Kidney (tissue), 14 donors: ENCODE results near the gene SPI1. TPM values are rescaled to one million over a fixed set of nuclear protein-coding genes. Genes with fewer than 3 reads are reported as not detected.

Experiments
- DNase-seq, 5 donors: peaks; one replicate each; pipeline ENCODE4 v3.0.0-alpha.2; 2013 to 2020
- FAIRE-seq: peaks from 2 replicates; lab custom pipeline; 2012; peaks lifted over from hg19 to GRCh38; lab: Jason Lieb, UNC
- H3K27ac ChIP-seq, 2 donors: one replicate each; pipeline ENCODE4 v1.7.0; 2013; ENCODE audit warnings: low read depth in 2 of 2, low read length in 2 of 2, inconsistent platforms in 1 of 2
- H3K27me3 ChIP-seq: one replicate; pipeline ENCODE4 v1.7.1; 2013; ENCODE audit warnings: low read length, inconsistent platforms; ENCODE audit not compliant: control insufficient read depth, insufficient read depth
- H3K36me3 ChIP-seq, 3 donors: one replicate each; pipeline versions ENCODE4 v1.7.0 to v1.7.1; 2013; ENCODE audit warnings: low read length in 3 of 3, control low read depth in 1 of 3, inconsistent platforms in 1 of 3; ENCODE audit not compliant: insufficient read depth in 3 of 3, control insufficient read depth in 2 of 3
- H3K4me1 ChIP-seq, 3 donors: one replicate each; pipeline versions ENCODE4 v1.7.0 to v1.7.1; 2013; ENCODE audit warnings: low read length in 3 of 3, inconsistent platforms in 1 of 3, low read depth in 1 of 3; ENCODE audit not compliant: control insufficient read depth in 2 of 3, insufficient read depth in 2 of 3
- H3K4me3 ChIP-seq, 3 donors: one replicate each; pipeline versions ENCODE4 v1.7.0 to v1.8.1; 2013; ENCODE audit warnings: low read length in 3 of 3, control low read depth in 1 of 3, inconsistent platforms in 1 of 3
- H3K9ac ChIP-seq, 3 donors: one replicate each; pipeline versions ENCODE4 v1.7.0 to v1.7.1; 2013; ENCODE audit warnings: low read length in 3 of 3, control low read depth in 1 of 3, inconsistent platforms in 1 of 3
- H3K9me3 ChIP-seq, 3 donors: one replicate each; pipeline versions ENCODE4 v1.7.0 to v1.7.1; 2013; ENCODE audit warnings: low read length in 3 of 3, control low read depth in 1 of 3, inconsistent platforms in 1 of 3; ENCODE audit not compliant: control insufficient read depth in 2 of 3, insufficient read depth in 1 of 3
- intact Hi-C: fragments of 100-400 bp; cut with DNase I; formaldehyde crosslinking; loops from one replicate; pipeline ENCODE4 v1.11.1; 2022
- polyA plus RNA-seq: library from polyadenylated mRNA; stranded (reverse); fragments of 350-450 nt; fragmentation: Illumina TruSeq; extraction: RNeasy Lipid Tissue Mini Kit (QIAGEN cat#74804); gene quantifications from one replicate; pipeline ENCODE4 v1.2.3, GENCODE V29; 2014; ENCODE audit warnings: low read depth, low replicate concordance; ENCODE audit not compliant: insufficient read depth
- total RNA-seq: library from RNA; stranded (reverse); fragmentation: NEBNext Ultra II Directional; extraction: Animal tissue kit (Norgen Biotek cat#: 25700); gene quantifications from one replicate; pipeline ENCODE4 v1.2.1, GENCODE V29; 2021
- TF ChIP-seq, protein P1 (sequence below): IDR thresholded peaks from 3 replicates; pipeline ENCODE4 v1.5.1; 2012; ENCODE audit warnings: mild to moderate bottlenecking, moderate library complexity, borderline replicate concordance; ENCODE audit not compliant: insufficient read depth; ENCODE audit errors: extremely low read depth
- donor health status: control.
- donor health status: control.
- donor health status: control.
- donor health status: control.
- donor health status: control.
- donor health status: DM: yes; HTN: yes; CAD: no.
- donor health status: Normal renal cell carcinoma (clear cell type).

The SPI1 gene
- total and polyA plus RNA-seq, 2 donors from 2014 or later = 7.3 to 39.8 TPM

DNA sequence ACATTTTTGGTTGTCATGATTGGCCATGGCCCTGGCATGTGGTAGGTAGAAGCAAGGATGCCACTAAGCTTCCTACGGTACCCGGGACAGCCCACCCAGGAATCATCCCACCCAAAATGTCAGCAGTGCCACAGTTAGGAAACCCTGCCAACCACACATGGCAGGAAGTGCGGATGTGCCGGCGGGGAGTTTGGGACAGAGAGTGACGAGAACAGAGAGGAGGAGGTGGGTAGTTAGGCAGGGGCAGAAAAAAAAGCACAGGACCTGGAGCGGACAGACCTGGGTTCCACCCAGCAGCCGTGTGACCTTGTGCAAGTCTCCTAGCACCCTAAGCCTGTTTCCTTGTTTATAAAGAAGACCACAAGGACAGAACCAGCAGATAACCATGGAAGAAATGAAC lies 3.3 kb downstream of the SPI1 start:
- intact Hi-C loops = loop anchor here (10.0 kb wide), 1 partner anchor 80 kb away; no protein-coding TSS in a partner anchor
- no peak overlapping the region for H3K27ac ChIP-seq
- no peaks in the 10 kb centered on the region for H3K36me3 ChIP-seq
- TF ChIP-seq, protein P1, sequence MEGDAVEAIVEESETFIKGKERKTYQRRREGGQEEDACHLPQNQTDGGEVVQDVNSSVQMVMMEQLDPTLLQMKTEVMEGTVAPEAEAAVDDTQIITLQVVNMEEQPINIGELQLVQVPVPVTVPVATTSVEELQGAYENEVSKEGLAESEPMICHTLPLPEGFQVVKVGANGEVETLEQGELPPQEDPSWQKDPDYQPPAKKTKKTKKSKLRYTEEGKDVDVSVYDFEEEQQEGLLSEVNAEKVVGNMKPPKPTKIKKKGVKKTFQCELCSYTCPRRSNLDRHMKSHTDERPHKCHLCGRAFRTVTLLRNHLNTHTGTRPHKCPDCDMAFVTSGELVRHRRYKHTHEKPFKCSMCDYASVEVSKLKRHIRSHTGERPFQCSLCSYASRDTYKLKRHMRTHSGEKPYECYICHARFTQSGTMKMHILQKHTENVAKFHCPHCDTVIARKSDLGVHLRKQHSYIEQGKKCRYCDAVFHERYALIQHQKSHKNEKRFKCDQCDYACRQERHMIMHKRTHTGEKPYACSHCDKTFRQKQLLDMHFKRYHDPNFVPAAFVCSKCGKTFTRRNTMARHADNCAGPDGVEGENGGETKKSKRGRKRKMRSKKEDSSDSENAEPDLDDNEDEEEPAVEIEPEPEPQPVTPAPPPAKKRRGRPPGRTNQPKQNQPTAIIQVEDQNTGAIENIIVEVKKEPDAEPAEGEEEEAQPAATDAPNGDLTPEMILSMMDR = no peak
- no peak overlapping the region for H3K4me3 ChIP-seq
- no peak overlapping the region for H3K9ac ChIP-seq
- FAIRE-seq (no peak), DNase-seq (peak in 1 of 5 donors; percentile 59)
- peaks cover 0 to 3% (median 0%) of the 10 kb centered on the region in 3 donors for H3K4me1 ChIP-seq
- peaks cover 0 to 2% (median 0%) of the 10 kb centered on the region in 3 donors for H3K9me3 ChIP-seq
- no peaks in the 10 kb centered on the region for H3K27me3 ChIP-seq

DNA sequence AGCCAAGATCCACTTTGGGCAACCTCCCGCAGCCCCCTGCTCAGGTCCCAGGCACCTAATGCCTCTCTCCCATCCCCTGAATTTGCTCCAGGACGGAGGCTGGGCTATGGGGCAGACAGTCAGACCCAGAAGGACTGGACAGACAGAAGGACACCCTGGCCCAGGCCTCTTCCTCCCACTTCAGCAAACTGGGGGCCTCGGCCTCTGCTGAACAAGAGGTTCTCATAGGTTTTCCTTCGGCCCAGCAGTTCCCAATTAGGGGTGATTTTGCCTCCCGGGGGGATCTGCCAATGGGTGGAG lies 3.7 kb downstream of the SPI1 start:
- TF ChIP-seq, protein P1 = no peak
- no peak for FAIRE-seq
- Histone ChIP-seq H3K9me3 (no peaks in the 10 kb centered on the region), H3K27me3 (no peaks in the 10 kb centered on the region), H3K27ac (no peak overlapping the region), H3K4me1 (peaks cover 0 to 3% (median 0%) of the 10 kb centered on the region in 3 donors), H3K4me3 (no peak overlapping the region), H3K36me3 (no peaks in the 10 kb centered on the region), H3K9ac (no peak overlapping the region)
- intact Hi-C loops = loop anchor here (10.0 kb wide), 1 partner anchor 80 kb away; no protein-coding TSS in a partner anchor
- peak in 1 of 5 donors; percentile 65 for DNase-seq

DNA sequence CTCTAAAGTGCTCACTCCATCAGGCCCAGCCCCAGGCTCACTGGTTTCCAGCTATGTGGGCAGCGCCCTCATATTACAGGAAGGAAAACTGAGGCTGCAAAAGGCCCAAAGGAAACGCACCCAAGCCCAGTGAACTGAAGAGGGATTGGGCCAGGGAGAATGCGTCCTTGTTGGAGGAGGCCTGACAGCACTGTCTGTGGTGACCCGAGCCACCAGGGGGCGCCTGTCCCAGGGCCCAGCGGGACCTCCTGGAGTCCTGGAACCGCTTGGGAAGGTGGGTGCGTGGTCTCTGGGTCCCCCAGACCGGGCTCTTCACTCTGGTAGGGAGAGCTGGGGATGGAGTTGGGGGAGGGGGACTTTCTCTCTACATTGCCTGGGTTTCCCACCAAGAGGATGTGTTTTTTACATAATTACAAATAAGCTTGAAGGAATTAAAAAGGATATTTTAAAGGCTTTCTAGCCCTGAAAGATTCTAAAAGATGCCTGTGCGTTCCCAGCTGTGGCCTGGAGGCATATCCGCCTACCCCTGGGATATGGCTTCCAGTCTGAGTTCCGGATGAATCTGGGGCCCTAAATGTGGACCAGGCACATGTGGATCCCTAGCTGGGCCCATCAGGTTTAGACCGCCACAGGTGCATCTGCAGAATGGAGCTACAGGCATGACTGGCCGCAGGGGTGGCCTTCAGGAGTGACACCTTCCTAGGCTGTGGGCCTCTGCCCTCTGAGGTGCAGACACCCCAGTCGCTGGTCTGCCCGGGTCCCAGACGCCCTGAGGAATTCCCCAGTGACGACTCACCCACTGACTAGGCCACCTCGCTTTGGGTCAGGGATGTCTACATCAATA lies 4.2 kb downstream of the SPI1 start:
- Histone ChIP-seq H3K27me3 (no peaks in the 10 kb centered on the region), H3K9me3 (no peaks in the 10 kb centered on the region), H3K4me1 (peaks cover 0 to 3% (median 0%) of the 10 kb centered on the region in 3 donors), H3K27ac (no peak overlapping the region), H3K9ac (no peak overlapping the region), H3K36me3 (no peaks in the 10 kb centered on the region), H3K4me3 (no peak overlapping the region)
- TF ChIP-seq, protein P1 = peak; percentile 89
- FAIRE-seq = no peak
- DNase-seq = peak; percentile 76 to 90 (median 84)
- intact Hi-C loops = loop anchor here (10.0 kb wide), 1 partner anchor 81 kb away; no protein-coding TSS in a partner anchor
